Neural progenitor cell (in vitro differentiated cells): ENCODE data around the gene MAPKBP1.

ENCODE experiments used
- EZH2 ChIP-seq: fragments of 200-600 bp; sonication (generic); IDR thresholded peaks from 2 replicates; pipeline ENCODE4 v1.6.1; 2017; ENCODE audit warnings: antibody characterized with exemption, mild to moderate bottlenecking, moderate library complexity
- TF ChIP-seq, protein P1 (sequence below): fragments of 200-600 bp; sonication (generic); IDR thresholded peaks from 2 replicates; pipeline ENCODE4 v1.5.1; 2017; ENCODE audit warnings: antibody characterized with exemption, mild to moderate bottlenecking

DNA sequence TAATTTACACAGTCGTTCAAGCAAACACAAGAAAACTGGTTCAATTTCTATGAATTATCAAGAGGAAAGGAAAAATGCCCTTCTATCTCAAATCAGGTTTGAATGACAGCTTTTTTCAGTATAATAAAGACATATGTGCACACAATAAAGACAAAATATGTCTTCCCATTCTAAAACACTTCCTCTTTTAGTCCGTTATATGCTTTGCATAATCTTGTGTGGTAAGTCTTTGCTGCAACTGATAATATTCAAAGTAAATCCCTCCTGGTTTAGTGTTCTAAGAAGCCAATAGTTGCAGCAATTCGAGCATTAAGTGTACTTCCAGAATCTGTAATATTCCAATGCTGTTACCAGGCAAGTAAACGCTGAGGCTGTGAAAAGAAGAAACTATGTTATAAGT lies 43.7 kb upstream of the MAPKBP1 start:
- TF ChIP-seq, protein P1, sequence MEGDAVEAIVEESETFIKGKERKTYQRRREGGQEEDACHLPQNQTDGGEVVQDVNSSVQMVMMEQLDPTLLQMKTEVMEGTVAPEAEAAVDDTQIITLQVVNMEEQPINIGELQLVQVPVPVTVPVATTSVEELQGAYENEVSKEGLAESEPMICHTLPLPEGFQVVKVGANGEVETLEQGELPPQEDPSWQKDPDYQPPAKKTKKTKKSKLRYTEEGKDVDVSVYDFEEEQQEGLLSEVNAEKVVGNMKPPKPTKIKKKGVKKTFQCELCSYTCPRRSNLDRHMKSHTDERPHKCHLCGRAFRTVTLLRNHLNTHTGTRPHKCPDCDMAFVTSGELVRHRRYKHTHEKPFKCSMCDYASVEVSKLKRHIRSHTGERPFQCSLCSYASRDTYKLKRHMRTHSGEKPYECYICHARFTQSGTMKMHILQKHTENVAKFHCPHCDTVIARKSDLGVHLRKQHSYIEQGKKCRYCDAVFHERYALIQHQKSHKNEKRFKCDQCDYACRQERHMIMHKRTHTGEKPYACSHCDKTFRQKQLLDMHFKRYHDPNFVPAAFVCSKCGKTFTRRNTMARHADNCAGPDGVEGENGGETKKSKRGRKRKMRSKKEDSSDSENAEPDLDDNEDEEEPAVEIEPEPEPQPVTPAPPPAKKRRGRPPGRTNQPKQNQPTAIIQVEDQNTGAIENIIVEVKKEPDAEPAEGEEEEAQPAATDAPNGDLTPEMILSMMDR, result no peak
- TF ChIP-seq EZH2, result no peak
